Osteoblast (primary cell): ENCODE data around the gene CERKL. TPM values are rescaled to one million over a fixed set of nuclear protein-coding genes. Genes with fewer than 3 reads are reported as not detected.

Experiments
- DNase-seq: peaks from one replicate; pipeline ENCODE4 v3.0.0; 2011; ENCODE audit warnings: low spot score, mixed read lengths; ENCODE audit not compliant: insufficient read length; ENCODE audit errors: missing footprints
- H2AFZ ChIP-seq: 2 replicates; pipeline ENCODE4 v1.6.0; 2011; ENCODE audit warnings: mild to moderate bottlenecking, low read length
- H3K27ac ChIP-seq: 2 replicates; pipeline ENCODE4 v1.5.1; 2011; ENCODE audit warnings: mild to moderate bottlenecking, low read depth, low read length, moderate library complexity
- H3K27me3 ChIP-seq: 2 replicates; pipeline ENCODE4 v1.6.0; 2012; ENCODE audit warnings: mild to moderate bottlenecking, control low read depth, inconsistent platforms, low read length, moderate library complexity; ENCODE audit not compliant: insufficient read depth
- H3K36me3 ChIP-seq: 2 replicates; pipeline ENCODE4 v1.5.1; 2011; ENCODE audit warnings: mild to moderate bottlenecking, low read length, control low read depth, moderate library complexity; ENCODE audit not compliant: insufficient read depth
- H3K4me1 ChIP-seq: 2 replicates; pipeline ENCODE4 v1.5.1; 2011; ENCODE audit warnings: mild to moderate bottlenecking, low read length, control low read depth, moderate library complexity; ENCODE audit not compliant: insufficient read depth
- H3K4me2 ChIP-seq: 2 replicates; pipeline ENCODE4 v1.6.0; 2011; ENCODE audit warnings: mild to moderate bottlenecking, low read length; ENCODE audit not compliant: insufficient read depth
- H3K4me3 ChIP-seq: fragments of 200-600 bp; sonication (generic); 3 replicates; pipeline ENCODE4 v1.5.1; 2012; ENCODE audit warnings: mild to moderate bottlenecking, low read length, inconsistent platforms; ENCODE audit not compliant: insufficient read depth
- H3K79me2 ChIP-seq: 2 replicates; pipeline ENCODE4 v1.6.0; 2012; ENCODE audit warnings: mild to moderate bottlenecking, low read length, control low read depth, inconsistent platforms; ENCODE audit not compliant: insufficient read depth
- H3K9me3 ChIP-seq: 2 replicates; pipeline ENCODE4 v1.5.1; 2011; ENCODE audit warnings: low read depth, low read length, control low read depth
- H4K20me1 ChIP-seq: 2 replicates; pipeline ENCODE4 v1.6.0; 2012; ENCODE audit warnings: mild to moderate bottlenecking, low read length, control low read depth; ENCODE audit not compliant: insufficient read depth
- total RNA-seq: library from RNA; depleted of rRNA; stranded (reverse); fragments of >200 nt; gene quantifications from 2 replicates; pipeline ENCODE4 v1.2.3, GENCODE V29; 2012
- TF ChIP-seq, protein P1 (sequence below): IDR thresholded peaks from 2 replicates; pipeline ENCODE4 v1.5.1; 2011; ENCODE audit warnings: mild to moderate bottlenecking, low read depth, low read length, moderate library complexity; ENCODE audit errors: extremely low read depth

Gene CERKL
- total RNA-seq, 1 donor = not detected

DNA sequence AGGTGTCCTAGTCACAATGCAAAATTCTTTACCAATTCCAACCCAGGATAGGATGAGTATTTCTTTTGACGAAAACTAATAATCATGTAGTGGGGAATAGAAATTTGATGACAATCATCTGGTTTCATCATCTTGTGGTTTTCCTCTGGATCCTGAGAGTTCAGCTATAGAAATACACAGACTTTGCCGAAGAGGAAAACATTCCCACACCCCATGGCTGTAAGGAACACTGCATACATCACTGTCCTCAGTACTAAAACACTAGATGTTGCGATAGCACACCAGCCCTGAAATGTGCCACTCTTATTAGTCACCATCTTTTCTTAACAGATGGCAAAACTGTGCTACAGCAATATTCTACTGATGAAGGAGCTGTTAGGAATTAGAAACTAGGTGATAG, 29.4 kb downstream of the CERKL start:
- no peak for DNase-seq
- Histone ChIP-seq H4K20me1 (no peaks in the 10 kb centered on the region), H3K4me3 (no peak overlapping the region)

DNA sequence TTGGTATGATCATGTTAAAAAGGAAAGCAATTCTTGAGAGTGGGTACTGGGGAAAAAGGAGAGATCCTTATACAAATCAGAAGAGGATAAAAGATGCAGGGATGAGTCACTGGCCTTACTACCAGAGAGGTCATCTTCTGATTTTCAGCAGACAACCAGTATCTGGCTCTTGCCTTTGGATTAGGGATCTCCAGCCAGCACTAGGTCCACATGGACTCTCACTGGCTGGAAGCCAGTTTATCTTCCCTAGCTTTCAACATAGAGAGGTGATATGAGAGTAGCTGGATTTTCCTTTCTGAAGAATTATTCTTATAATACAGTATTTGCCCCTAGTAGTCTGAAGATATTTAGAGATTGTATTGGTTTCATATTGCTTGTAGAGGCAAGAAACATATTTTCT, 30.2 kb downstream of the CERKL start:
- no peaks in the 10 kb centered on the region for H3K9me3 ChIP-seq
- H3K4me2 ChIP-seq = no peak overlapping the region
- no peaks in the 10 kb centered on the region for H3K36me3 ChIP-seq
- no peaks in the 10 kb centered on the region for H3K27me3 ChIP-seq
- H4K20me1 ChIP-seq = no peaks in the 10 kb centered on the region
- H3K27ac ChIP-seq = no peak overlapping the region
- H3K4me1 ChIP-seq = no peaks in the 10 kb centered on the region
- no peaks in the 10 kb centered on the region for H3K79me2 ChIP-seq
- no peak overlapping the region for H2AFZ ChIP-seq
- no peak overlapping the region for H3K4me3 ChIP-seq
- no peak for DNase-seq
- TF ChIP-seq, protein P1, sequence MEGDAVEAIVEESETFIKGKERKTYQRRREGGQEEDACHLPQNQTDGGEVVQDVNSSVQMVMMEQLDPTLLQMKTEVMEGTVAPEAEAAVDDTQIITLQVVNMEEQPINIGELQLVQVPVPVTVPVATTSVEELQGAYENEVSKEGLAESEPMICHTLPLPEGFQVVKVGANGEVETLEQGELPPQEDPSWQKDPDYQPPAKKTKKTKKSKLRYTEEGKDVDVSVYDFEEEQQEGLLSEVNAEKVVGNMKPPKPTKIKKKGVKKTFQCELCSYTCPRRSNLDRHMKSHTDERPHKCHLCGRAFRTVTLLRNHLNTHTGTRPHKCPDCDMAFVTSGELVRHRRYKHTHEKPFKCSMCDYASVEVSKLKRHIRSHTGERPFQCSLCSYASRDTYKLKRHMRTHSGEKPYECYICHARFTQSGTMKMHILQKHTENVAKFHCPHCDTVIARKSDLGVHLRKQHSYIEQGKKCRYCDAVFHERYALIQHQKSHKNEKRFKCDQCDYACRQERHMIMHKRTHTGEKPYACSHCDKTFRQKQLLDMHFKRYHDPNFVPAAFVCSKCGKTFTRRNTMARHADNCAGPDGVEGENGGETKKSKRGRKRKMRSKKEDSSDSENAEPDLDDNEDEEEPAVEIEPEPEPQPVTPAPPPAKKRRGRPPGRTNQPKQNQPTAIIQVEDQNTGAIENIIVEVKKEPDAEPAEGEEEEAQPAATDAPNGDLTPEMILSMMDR = no peak

More for the DNA sequence above, 29.4 kb downstream of the CERKL start:
- Histone ChIP-seq H3K27me3 (no peaks in the 10 kb centered on the region), H3K9me3 (no peaks in the 10 kb centered on the region), H3K79me2 (no peaks in the 10 kb centered on the region), H3K4me2 (no peak overlapping the region), H3K36me3 (no peaks in the 10 kb centered on the region), H3K27ac (no peak overlapping the region), H2AFZ (no peak overlapping the region), H3K4me1 (no peaks in the 10 kb centered on the region)
- TF ChIP-seq, protein P1 = no peak

DNA sequence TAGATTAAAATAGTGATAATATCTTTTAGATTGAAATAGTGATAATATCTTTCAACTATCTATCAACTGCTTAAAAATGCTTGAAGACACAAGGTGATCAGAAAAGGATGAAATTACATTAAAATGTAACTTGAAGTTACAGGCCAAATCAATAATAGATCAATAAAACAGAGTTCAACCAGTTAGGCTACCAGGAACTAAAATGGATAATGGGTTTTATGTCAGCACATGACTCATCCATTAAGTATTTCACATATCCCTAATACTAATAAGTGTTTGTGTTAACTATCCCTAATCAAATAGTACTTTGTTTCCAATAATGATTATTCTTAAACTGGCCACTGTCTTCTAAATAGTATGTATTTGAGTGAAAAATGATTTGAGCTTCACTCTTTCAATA, 33.7 kb downstream of the CERKL start:
- no peak overlapping the region for H3K27ac ChIP-seq
- TF ChIP-seq, protein P1 = no peak
- no peaks in the 10 kb centered on the region for H3K36me3 ChIP-seq
- DNase-seq = no peak
- no peak overlapping the region for H3K4me3 ChIP-seq
- no peaks in the 10 kb centered on the region for H4K20me1 ChIP-seq
- no peaks in the 10 kb centered on the region for H3K79me2 ChIP-seq
- H2AFZ ChIP-seq = no peak overlapping the region
- no peak overlapping the region for H3K4me2 ChIP-seq
- H3K4me1 ChIP-seq = no peaks in the 10 kb centered on the region
- H3K27me3 ChIP-seq = peaks cover 3% of the 10 kb centered on the region
- no peaks in the 10 kb centered on the region for H3K9me3 ChIP-seq

DNA sequence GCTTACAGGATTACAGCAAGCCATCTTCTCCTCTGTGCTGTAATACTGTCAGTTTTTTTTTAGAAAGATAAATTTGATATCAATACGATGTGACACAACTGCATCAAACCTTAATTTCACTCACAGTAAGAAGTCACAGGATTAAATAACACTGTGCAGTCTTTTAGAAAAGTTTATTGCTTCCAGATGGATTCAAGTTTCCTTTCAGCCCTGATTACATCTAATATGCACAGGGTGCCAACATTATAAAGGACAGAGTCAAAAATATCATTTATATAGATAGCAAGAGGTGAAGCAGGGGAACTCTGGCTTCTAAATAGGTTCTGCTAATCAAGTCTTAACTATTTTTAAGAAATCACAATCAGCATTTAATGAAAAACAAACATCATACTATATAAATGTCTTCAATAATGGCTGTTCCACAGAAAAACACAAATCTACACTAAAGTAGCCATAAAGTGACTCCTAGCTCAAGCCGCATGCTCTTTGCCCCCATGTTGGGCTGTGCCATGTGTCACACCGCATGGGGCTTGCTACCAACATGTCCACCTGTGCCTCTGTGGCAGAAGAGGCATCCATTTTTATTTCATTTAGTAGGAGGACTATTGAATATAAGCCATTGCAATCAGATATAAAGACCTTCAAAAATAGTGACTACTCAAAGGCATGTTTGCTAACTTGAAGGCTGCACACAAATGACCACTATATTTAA, 35.0 kb downstream of the CERKL start:
- Histone ChIP-seq H3K4me1 (no peaks in the 10 kb centered on the region), H3K27me3 (peaks cover 3% of the 10 kb centered on the region), H3K27ac (no peak overlapping the region), H3K9me3 (no peaks in the 10 kb centered on the region), H2AFZ (no peak overlapping the region), H4K20me1 (no peaks in the 10 kb centered on the region), H3K36me3 (no peaks in the 10 kb centered on the region), H3K4me2 (no peak overlapping the region), H3K4me3 (no peak overlapping the region), H3K79me2 (no peaks in the 10 kb centered on the region)
- DNase-seq = no peak
- TF ChIP-seq, protein P1 = no peak
